Activated CD8-positive, alpha-beta memory T cell treated with anti-CD3 and anti-CD28 coated beads, Interleukin-2, amount 50 U/mL, for 1 hour (primary cell): Measurements from ENCODE around the gene ZFPL1.

Source experiments
- DNase-seq: peaks from one replicate; pipeline ENCODE4 v3.0.0-alpha.2; 2020; ENCODE audit errors: extremely low read depth

Gene ZFPL1

GRCh38 chr11:65083834-65084597 lies at the start of gene ZFPL1, which contains the start of gene CDCA5:
ZFPL1 (plus strand) TSS chr11:65084222; CDS start chr11:65084699, 477 bp downstream.
CDCA5 (minus strand) TSS chr11:65084040; CDS start chr11:65083978, 62 bp downstream.
- DNase-seq = peak; percentile 79

- no peak for DNase-seq
Measured at GRCh38 chr11:65034423-65034822, 49.6 kb upstream of the ZFPL1 start.

GRCh38 chr11:65035579-65035978 lies 48.4 kb upstream of the ZFPL1 start:
- no peak for DNase-seq

GRCh38 chr11:65036931-65037330 lies 47.1 kb upstream of the ZFPL1 start:
- no peak for DNase-seq

- DNase-seq = no peak
Measured at GRCh38 chr11:65040520-65040846, 43.5 kb upstream of the ZFPL1 start.

GRCh38 chr11:65040847-65041622 lies 43.0 kb upstream of the ZFPL1 start, which contains the start of gene SAC3D1:
SAC3D1 (plus strand) TSS chr11:65041210; CDS start chr11:65041293, 83 bp downstream.
- DNase-seq = peak; percentile 64

DNA sequence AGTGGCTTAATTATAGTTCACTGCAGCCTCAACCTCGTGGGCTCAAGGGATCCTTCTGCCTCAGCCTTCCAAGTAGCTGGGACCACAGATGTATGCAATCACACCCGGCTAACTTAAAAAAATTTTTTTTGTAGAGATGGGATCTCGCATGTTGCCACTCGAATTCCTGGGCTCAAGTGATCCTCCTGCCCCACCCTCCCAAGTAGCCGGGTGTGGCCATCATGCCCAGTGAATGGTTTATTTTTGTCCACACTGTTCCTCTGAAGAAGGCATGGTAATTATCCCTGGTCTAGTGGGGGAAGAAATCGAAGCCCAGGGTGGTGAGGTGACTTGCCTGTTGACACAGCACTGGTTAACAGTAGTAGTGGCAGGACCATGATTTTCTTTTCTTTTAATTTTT lies 41.1 kb upstream of the ZFPL1 start:
- DNase-seq = no peak

DNA sequence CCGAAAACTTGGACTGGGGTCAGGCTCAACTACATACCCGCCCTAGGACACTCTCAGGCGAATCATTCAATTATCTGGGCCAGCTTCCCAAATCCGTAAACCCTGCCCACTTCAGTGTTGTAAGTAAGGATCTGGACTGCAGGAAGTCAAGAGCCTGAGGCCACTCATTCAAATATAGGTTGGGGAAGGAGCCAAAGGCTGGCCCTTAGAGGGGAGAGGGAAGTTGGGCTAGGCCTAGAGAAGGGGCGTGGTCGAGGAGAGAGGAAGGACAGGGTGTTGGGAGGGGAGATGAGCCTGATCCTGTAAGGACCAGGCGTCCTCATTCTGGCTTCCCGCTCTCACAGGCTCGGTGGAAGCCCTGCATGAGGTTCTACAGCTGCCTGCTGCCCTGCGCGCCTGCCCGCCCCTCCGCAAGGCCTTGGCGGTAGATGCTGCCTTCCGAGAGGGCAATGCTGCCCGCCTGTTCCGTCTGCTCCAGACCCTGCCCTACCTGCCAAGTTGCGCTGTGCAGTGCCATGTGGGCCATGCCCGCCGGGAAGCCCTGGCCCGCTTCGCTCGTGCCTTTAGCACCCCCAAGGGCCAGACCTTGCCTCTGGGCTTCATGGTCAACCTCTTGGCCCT lies 40.0 kb upstream of the ZFPL1 start:
- DNase-seq = no peak

DNA sequence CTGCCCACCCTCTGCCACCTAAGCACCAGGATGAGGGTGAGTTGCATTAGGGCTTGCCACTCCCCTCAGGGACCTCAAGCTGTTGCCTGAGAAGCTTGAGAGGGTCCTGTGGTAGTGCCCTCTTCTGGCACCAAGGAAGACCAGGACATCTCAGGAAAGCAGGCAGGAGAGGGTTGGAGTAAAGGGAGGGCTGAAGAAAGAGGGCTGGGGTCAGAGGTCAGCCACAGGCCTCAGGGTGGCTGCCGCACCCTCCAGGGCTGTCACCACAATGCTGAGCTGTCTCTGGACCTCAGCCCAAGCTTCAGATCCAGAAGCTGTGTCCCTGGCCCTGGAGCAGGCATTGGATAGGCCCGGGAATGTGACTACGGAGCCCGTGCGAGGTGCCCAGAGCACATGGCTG lies 39.0 kb upstream of the ZFPL1 start:
- DNase-seq = no peak

DNA sequence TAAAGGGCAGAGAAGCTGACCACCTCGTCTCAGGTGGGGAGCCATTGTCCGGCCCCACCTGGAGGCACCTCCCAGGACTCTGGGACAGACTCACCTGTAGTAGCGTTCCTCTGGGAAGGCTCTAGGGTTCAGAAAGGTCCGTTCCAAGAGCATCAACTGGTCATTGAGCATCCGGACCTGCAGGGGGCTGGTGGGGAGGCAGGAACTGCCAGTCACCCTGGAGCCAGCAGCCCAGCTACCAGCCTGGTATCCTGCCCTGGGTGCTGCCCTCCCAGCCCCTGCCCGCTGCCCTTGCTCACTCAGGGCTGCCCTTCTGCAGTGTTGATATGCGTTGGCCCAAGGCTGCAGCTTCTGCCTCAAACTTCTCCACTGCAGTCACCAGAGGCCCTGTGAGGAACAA lies 38.3 kb upstream of the ZFPL1 start:
- DNase-seq = no peak

DNA sequence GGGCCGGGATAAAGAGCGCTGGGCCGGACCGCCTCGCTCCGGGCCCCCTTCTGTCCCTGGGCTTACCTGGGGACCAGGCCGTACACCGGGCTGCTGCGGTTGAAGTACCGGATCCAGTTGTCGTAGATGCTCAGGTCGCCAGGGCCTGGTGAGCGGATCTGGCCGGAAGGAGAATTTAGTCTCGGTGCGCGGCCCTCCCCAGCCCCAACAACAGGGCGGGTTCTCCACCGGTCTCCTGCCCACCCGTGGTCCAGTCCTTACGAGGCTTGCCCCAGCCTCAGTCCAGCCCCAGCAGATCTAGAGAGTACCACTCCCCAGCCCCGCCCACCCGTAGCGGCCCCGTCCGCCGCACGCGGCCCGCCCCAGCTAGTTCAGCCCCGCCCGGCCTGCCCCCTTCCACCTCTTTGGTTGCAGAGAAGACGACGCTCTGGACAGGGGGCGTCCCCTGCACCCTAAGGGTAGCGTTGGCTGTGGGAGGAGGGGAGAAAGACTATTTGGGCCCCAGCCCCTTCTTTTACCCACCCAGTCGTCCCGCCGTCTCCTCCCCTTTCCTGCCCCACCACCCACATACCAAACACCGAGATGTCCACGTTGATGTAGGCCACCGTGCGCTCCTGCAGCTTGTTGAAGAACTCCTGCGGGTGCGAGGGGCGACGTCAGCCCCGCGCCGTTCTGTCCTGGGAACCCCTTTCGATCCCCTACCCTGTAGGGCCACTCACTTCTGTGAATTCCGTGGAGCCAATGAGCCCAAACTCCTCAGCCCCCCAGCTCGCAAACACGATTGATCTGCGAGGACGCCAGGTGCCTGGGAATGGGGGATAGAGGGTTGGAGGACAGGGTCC lies 36.2 kb upstream of the ZFPL1 start:
- DNase-seq = no peak

GRCh38 chr11:65051398-65051858 lies 32.6 kb upstream of the ZFPL1 start:
- no peak for DNase-seq

- no peak for DNase-seq
Measured at GRCh38 chr11:65053827-65054508, 30.1 kb upstream of the ZFPL1 start.

- no peak for DNase-seq
Measured at GRCh38 chr11:65055538-65055937, 28.5 kb upstream of the ZFPL1 start.

DNA sequence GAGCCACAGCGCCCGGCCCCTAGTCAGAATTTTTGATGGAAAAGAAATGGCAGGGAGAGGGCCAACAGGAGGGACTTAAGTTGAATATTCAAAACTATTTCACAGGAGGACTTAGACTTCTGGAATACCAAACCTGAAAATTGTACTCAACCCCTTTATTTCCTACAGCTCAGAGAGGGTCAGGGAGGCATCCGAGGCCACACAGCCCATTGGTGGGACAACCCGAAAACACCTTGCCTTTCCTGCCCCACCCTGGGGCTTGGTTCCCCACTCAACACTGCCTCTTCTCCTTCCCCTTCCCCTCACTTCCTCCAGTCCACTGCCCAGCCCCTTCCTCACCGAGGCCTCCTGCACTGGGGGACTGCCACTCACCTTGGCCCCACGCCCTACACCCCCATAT lies 27.0 kb upstream of the ZFPL1 start:
- DNase-seq = no peak

GRCh38 chr11:65057526-65057925 lies 26.5 kb upstream of the ZFPL1 start:
- no peak for DNase-seq

DNA sequence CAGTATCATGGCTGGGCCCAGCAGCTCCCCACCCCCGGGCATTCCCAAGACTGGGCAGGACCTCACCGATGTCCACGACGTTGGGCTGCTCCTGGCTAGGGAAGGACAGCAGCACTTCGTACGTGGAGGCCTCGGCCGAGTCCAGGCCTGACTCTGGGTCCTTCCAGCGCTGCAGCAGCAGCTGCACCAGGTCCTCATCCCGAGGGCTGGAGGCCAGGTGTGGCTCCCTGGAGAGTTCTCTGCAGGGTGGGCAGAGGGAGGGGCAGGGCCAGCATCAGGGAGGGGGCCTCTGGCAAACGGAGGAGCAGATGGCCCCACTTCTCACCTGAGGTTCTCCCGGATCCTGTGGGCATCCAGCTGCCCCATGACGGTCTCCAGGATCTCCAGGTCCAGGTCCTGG lies 26.0 kb upstream of the ZFPL1 start:
- no peak for DNase-seq

GRCh38 chr11:65058419-65059054 lies 25.5 kb upstream of the ZFPL1 start, which contains the start of gene NAALADL1:
NAALADL1 (minus strand) TSS chr11:65058553; CDS start chr11:65058521, 32 bp downstream.
- no peak for DNase-seq

DNA sequence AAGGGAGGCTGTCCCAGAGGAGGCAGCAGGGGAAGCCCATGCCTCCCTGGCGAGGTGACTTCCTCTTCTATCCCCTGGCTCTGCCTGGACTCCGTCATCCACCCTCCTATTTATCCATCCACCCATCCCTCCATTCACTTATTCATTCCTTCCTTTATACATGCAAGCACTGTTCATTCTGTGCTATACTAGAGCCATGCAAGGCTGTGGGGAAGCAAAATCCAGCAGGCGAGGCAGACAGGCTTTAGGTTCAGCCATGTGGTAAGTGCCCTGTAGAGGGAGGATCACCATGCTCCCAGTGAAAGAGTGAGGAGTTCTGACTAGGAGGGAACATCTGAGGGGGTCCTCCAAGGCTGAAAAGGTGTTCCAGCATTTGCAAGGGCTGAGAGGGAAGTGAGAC lies 24.5 kb upstream of the ZFPL1 start:
- no peak for DNase-seq
